ENCODE data around the gene METTL9. TPM values are rescaled to one million over a fixed set of nuclear protein-coding genes. Genes with fewer than 3 reads are reported as not detected.
A peak's percentile ranks its signal among the peaks of the same experiment; 100 is the strongest.
"Not testable (repeated sequence)": the region's sequence is repeated elsewhere in the genome, so short reads cannot be mapped to it uniquely, and the experiment has no call there.

Gene METTL9
- total RNA-seq, 2 experiments from 2014 or later, result 120 to 121 TPM

GRCh38 chr16:21646721-21647561 is 47.6 kb downstream of the METTL9 start:
- CTCF ChIA-PET (ENCODE audit: unreplicated experiment), result interaction anchor here (1.7 kb wide), 1 partner anchor 10 kb away, joined by 4 read pairs; no protein-coding TSS in a partner anchor
- DNase-seq (ENCODE audit: low spot score), result peak; percentile 91
- TF ChIP-seq CTCF (conservative IDR thresholded peaks at IDR 0.05; ENCODE audit: low read length) (no peak), EZH2phosphoT487 (IDR thresholded peaks at IDR 0.05; ENCODE audit: borderline replicate concordance, low read depth, low read length) (no peak)
- H3K79me2 ChIP-seq (ENCODE audit: insufficient read depth, low read depth, low read length), result peaks cover 57% of the 10 kb centered on the region
- peaks cover 87% of the 10 kb centered on the region for H3K4me1 ChIP-seq (ENCODE audit: insufficient read depth, low read length, poor library complexity, severe bottlenecking)
- no peaks in the 10 kb centered on the region for H4K20me1 ChIP-seq (ENCODE audit: insufficient read depth, low read length)
- POLR2A ChIA-PET, result interaction anchor here (0.8 to 2.1 kb wide), 5 partner anchors 50 to 140 kb away, joined by 3 to 10 read pairs (median 4); no protein-coding TSS in a partner anchor
- no peak overlapping the region; the same call in 1 of the 2 replicates for H2AFZ ChIP-seq (ENCODE audit: low read length)
- peak overlapping the region; percentile 95 for H3K27ac ChIP-seq (ENCODE audit: low read depth, low read length, poor library complexity, severe bottlenecking)
- no TSS peak for BruUV-seq (replicated peaks)
- H3K4me2 ChIP-seq (ENCODE audit: low read length), result peak overlapping the region; percentile 74
- intact Hi-C loops (cut with micrococcal nuclease; ENCODE audit: unreplicated experiment), result loop anchor here (1.0 kb wide), 1 partner anchor 10 kb away; no protein-coding TSS in a partner anchor
- H3K9me3 ChIP-seq (ENCODE audit: low read length), result no peaks in the 10 kb centered on the region
- H3K4me3 ChIP-seq (ENCODE audit: low read depth, low read length, poor library complexity, severe bottlenecking), result peak overlapping the region; percentile 58
- peaks cover 8% of the 10 kb centered on the region; the same call in 1 of the 2 replicates for H3K36me3 ChIP-seq (ENCODE audit: insufficient read depth, low read length)
- H3K9me2 ChIP-seq (ENCODE audit: insufficient read depth, low read length), result no peaks in the 10 kb centered on the region

GRCh38 chr16:21647562-21648164 is 48.3 kb downstream of the METTL9 start:
- ChIA-PET POLR2A (interaction anchor here (0.6 to 1.0 kb wide), 3 partner anchors 10 to 180 kb away, joined by 3 read pairs; no protein-coding TSS in a partner anchor), CTCF (ENCODE audit: unreplicated experiment) (no interaction called here)
- H3K79me2 ChIP-seq (ENCODE audit: insufficient read depth, low read depth, low read length), result peaks cover 56% of the 10 kb centered on the region; the same call in 1 of the 2 replicates
- DNase-seq (ENCODE audit: low spot score), result no peak
- H3K4me2 ChIP-seq (ENCODE audit: low read length), result peak overlapping the region; percentile 74
- no TSS peak for BruUV-seq (replicated peaks)
- TF ChIP-seq EZH2phosphoT487 (IDR thresholded peaks at IDR 0.05; ENCODE audit: borderline replicate concordance, low read depth, low read length) (no peak), CTCF (conservative IDR thresholded peaks at IDR 0.05; ENCODE audit: low read length) (no peak)
- peaks cover 87% of the 10 kb centered on the region for H3K4me1 ChIP-seq (ENCODE audit: insufficient read depth, low read length, poor library complexity, severe bottlenecking)
- H3K9me3 ChIP-seq (ENCODE audit: low read length), result no peaks in the 10 kb centered on the region
- no peak overlapping the region for H2AFZ ChIP-seq (ENCODE audit: low read length)
- peak overlapping the region; percentile 95 for H3K27ac ChIP-seq (ENCODE audit: low read depth, low read length, poor library complexity, severe bottlenecking)
- no peaks in the 10 kb centered on the region for H3K9me2 ChIP-seq (ENCODE audit: insufficient read depth, low read length)
- H4K20me1 ChIP-seq (ENCODE audit: insufficient read depth, low read length), result no peaks in the 10 kb centered on the region
- H3K36me3 ChIP-seq (ENCODE audit: insufficient read depth, low read length), result peaks cover 8% of the 10 kb centered on the region; the same call in 1 of the 2 replicates
- H3K4me3 ChIP-seq (ENCODE audit: low read depth, low read length, poor library complexity, severe bottlenecking), result peak overlapping the region; percentile 58
- intact Hi-C loops (cut with micrococcal nuclease; ENCODE audit: unreplicated experiment), result loop anchor here (1.0 kb wide), 1 partner anchor 10 kb away; no protein-coding TSS in a partner anchor

- H3K79me2 ChIP-seq (ENCODE audit: insufficient read depth, low read depth, low read length), result peaks cover 34% of the 10 kb centered on the region; the same call in 1 of the 2 replicates
- H3K9me3 ChIP-seq (ENCODE audit: low read length); POLR2A ChIA-PET; CTCF ChIA-PET (ENCODE audit: unreplicated experiment); DNase-seq (ENCODE audit: low spot score); intact Hi-C loops (cut with micrococcal nuclease; ENCODE audit: unreplicated experiment); H4K20me1 ChIP-seq (ENCODE audit: insufficient read depth, low read length); H2AFZ ChIP-seq (ENCODE audit: low read length); H3K9me2 ChIP-seq (ENCODE audit: insufficient read depth, low read length); BruUV-seq (replicated peaks); H3K27ac ChIP-seq (ENCODE audit: low read depth, low read length, poor library complexity, severe bottlenecking); H3K4me2 ChIP-seq (ENCODE audit: low read length); H3K4me3 ChIP-seq (ENCODE audit: low read depth, low read length, poor library complexity, severe bottlenecking): not testable (repeated sequence)
- H3K36me3 ChIP-seq (ENCODE audit: insufficient read depth, low read length), result peaks cover 11% of the 10 kb centered on the region
- H3K4me1 ChIP-seq (ENCODE audit: insufficient read depth, low read length, poor library complexity, severe bottlenecking), result peaks cover 77% of the 10 kb centered on the region
Measured at GRCh38 chr16:21649826-21650406, 50.5 kb downstream of the METTL9 start.
